ENCODE data around the gene TSPAN31.
A peak's percentile ranks its signal among the peaks of the same experiment; 100 is the strongest.

TSPAN31 gene

DNA sequence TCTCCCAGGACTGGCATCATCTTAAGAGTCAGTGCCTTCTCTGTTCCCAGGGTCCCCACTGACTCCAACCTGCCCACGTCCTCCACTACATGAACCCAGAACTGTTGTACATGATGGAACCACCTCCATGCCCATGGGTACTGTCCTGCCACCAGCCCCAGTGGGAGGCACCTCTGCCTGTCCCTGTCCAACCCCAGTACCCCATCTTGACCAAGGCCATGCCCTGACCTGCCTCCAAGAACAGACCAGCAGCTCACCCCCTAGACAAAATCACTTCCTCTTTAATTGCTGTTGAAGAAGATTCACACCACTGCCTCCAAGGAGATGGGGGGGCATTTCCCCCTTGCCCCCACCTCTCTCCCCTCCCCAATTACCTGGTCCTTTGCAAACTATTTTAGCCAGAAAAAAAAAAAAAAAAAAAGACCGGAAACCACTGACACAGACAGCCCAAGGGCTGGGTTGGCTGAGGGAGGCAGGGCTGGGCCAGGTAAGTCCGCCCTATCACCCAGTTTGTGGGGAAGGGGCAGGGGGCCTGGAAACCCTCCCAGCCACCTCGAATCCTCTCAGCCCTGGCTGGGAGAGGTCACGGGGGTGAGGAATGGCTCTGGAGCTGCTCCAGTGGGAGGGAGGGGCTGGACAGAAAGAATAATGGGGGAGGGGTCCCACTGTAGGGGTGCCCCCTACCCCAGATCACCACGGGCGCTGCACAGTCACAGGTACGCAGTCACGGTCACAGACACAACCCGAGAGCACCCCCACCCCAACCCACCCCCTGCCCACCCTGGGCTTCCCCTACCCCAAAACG is 19.7 kb upstream of the TSPAN31 start:
- Histone ChIP-seq H3K27ac (no peak overlapping the region), H3K4me3 (no peak overlapping the region), H3K27me3 (peaks cover 0 to 28% of the 10 kb centered on the region in 2 donors), H3K36me3 (peaks cover 7 to 21% (median 16%) of the 10 kb centered on the region in 3 donors), H3K4me1 (peaks cover 0 to 19% (median 15%) of the 10 kb centered on the region in 4 donors), H3K9me3 (no peaks in the 10 kb centered on the region)
- intact Hi-C loops (cut with DNase I; ENCODE audit: low total_unique reads) = loop anchor here (10.0 kb wide), 1 partner anchor 180 kb away; no protein-coding TSS in a partner anchor
- no peak for DNase-seq
- TF ChIP-seq, protein P1, sequence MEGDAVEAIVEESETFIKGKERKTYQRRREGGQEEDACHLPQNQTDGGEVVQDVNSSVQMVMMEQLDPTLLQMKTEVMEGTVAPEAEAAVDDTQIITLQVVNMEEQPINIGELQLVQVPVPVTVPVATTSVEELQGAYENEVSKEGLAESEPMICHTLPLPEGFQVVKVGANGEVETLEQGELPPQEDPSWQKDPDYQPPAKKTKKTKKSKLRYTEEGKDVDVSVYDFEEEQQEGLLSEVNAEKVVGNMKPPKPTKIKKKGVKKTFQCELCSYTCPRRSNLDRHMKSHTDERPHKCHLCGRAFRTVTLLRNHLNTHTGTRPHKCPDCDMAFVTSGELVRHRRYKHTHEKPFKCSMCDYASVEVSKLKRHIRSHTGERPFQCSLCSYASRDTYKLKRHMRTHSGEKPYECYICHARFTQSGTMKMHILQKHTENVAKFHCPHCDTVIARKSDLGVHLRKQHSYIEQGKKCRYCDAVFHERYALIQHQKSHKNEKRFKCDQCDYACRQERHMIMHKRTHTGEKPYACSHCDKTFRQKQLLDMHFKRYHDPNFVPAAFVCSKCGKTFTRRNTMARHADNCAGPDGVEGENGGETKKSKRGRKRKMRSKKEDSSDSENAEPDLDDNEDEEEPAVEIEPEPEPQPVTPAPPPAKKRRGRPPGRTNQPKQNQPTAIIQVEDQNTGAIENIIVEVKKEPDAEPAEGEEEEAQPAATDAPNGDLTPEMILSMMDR (IDR thresholded peaks at IDR 0.05) = no peak

GRCh38 chr12:57725851-57726150 is 19.0 kb upstream of the TSPAN31 start:
- Histone ChIP-seq H3K27ac (peak overlapping the region in 1 of 2 donors; percentile 65), H3K27me3 (peaks cover 0 to 28% of the 10 kb centered on the region in 2 donors)

GRCh38 chr12:57726151-57726883 is 18.5 kb upstream of the TSPAN31 start:
- peaks cover 0 to 19% (median 15%) of the 10 kb centered on the region in 4 donors for H3K4me1 ChIP-seq
- peak; percentile 68 to 86 for DNase-seq
- peak overlapping the region; percentile 62 to 86 for H3K4me3 ChIP-seq
- intact Hi-C loops (cut with DNase I; ENCODE audit: low total_unique reads) = loop anchor here (10.0 kb wide), 1 partner anchor 178 kb away; no protein-coding TSS in a partner anchor
- H3K27me3 ChIP-seq = peaks cover 0 to 28% of the 10 kb centered on the region in 2 donors
- H3K9me3 ChIP-seq = no peaks in the 10 kb centered on the region
- peaks cover 0 to 9% (median 4%) of the 10 kb centered on the region in 3 donors for H3K36me3 ChIP-seq
- H3K27ac ChIP-seq = peak overlapping the region; percentile 65 to 73
- TF ChIP-seq, protein P1 (IDR thresholded peaks at IDR 0.05) = peak; percentile 65 to 73

More at GRCh38 chr12:57725851-57726150, 19.0 kb upstream of the TSPAN31 start:
- intact Hi-C loops (cut with DNase I; ENCODE audit: low total_unique reads) = loop anchor here (10.0 kb wide), 1 partner anchor 179 kb away; no protein-coding TSS in a partner anchor
- Histone ChIP-seq H3K4me1 (peaks cover 0 to 19% (median 15%) of the 10 kb centered on the region in 4 donors), H3K4me3 (peak overlapping the region; percentile 62 to 86), H3K36me3 (peaks cover under 1 to 15% (median 9%) of the 10 kb centered on the region in 3 donors), H3K9me3 (no peaks in the 10 kb centered on the region)
- DNase-seq = no peak
- TF ChIP-seq, protein P1 (IDR thresholded peaks at IDR 0.05) = no peak

- Histone ChIP-seq H3K27me3 (peaks cover 0 to 33% of the 10 kb centered on the region in 2 donors), H3K9me3 (no peaks in the 10 kb centered on the region), H3K27ac (peak overlapping the region; percentile 65 to 73), H3K4me1 (peaks cover 0 to 19% (median 15%) of the 10 kb centered on the region in 4 donors), H3K4me3 (peak overlapping the region; percentile 62 to 86), H3K36me3 (peaks cover 0 to 1% (median 0%) of the 10 kb centered on the region in 3 donors)
- intact Hi-C loops (cut with DNase I; ENCODE audit: low total_unique reads) = loop anchor here (10.0 kb wide), 1 partner anchor 178 kb away; no protein-coding TSS in a partner anchor
- DNase-seq = no peak
- TF ChIP-seq, protein P1 (IDR thresholded peaks at IDR 0.05) = peak; percentile 31 to 34
Observed at GRCh38 chr12:57726884-57727757, 17.7 kb upstream of the TSPAN31 start.

All from tibial artery (tissue), 4 donors.